Body of pancreas (tissue), 4 donors: Measurements from ENCODE around the gene KRT71. TPM values are rescaled to one million over a fixed set of nuclear protein-coding genes. Genes with fewer than 3 reads are reported as not detected.
A peak's percentile ranks its signal among the peaks of the same experiment; 100 is the strongest.

Source experiments
- ATAC-seq: fragments of 150-250 bp; one replicate; pipeline ENCODE4 v1.9.1; 2016
- DNase-seq, 4 donors: peaks; one replicate each; pipeline ENCODE4 v3.0.0-alpha.2; 2019
- H3K27ac ChIP-seq, 4 donors: fragments of 200-600 bp; sonication (generic); 1 replicate in 3 of 4; 2 replicates in 1 of 4; pipeline versions ENCODE4 v1.5.1 to v1.6.1; 2016 to 2019; ENCODE audit warnings: mild to moderate bottlenecking in 1 of 4, mixed read lengths in 1 of 4, moderate library complexity in 1 of 4
- H3K27me3 ChIP-seq, 2 donors: fragments of 200-600 bp; sonication (generic); one replicate each; pipeline ENCODE4 v1.6.0; 2016; ENCODE audit warnings: mild to moderate bottlenecking in 1 of 2
- H3K36me3 ChIP-seq, 2 donors: fragments of 200-600 bp; sonication (generic); replicated peaks in 1 of 2; 2 replicates each; pipeline ENCODE4 v1.5.1; 2016; ENCODE audit warnings: low read depth in 2 of 2; ENCODE audit not compliant: insufficient read depth in 1 of 2
- H3K4me1 ChIP-seq: fragments of 200-600 bp; sonication (generic); one replicate; pipeline ENCODE4 v1.6.0; 2016
- H3K4me3 ChIP-seq, 2 donors: fragments of 200-600 bp; sonication (generic); 1 replicate in 1 of 2; 2 replicates in 1 of 2; pipeline ENCODE4 v1.5.1; 2016 to 2019
- H3K9me3 ChIP-seq, 3 donors: fragments of 200-600 bp; sonication (generic); 1 replicate in 2 of 3; 2 replicates in 1 of 3; pipeline ENCODE4 v1.5.1; 2016
- POLR2A ChIP-seq, 3 donors: fragments of 450-650 bp; IDR thresholded peaks; one replicate each; pipeline ENCODE4 v1.6.1; 2016; ENCODE audit warnings: antibody characterized with exemption in 3 of 3, mild to moderate bottlenecking in 2 of 3
- WGBS, 2 donors: methylation state at CpG; one replicate each; pipeline ENCODE4 v1.1.5; 2017; 5-methylcytosine and 5-hydroxymethylcytosine counted together
- intact Hi-C: fragments of 100-400 bp; cut with DNase I; formaldehyde crosslinking; loops from one replicate; pipeline ENCODE4 v1.15.1; 2023
- total RNA-seq, 2 donors: library from RNA; depleted of rRNA; stranded (reverse); fragments of >200 nt; gene quantifications; one replicate each; pipeline ENCODE4 v1.1.0, GENCODE V29; 2016
- TF ChIP-seq, protein P1 (sequence below), 7 experiments: fragments of 450-650 bp in 4 of 7; fragments of 200-600 bp in 3 of 7; sonication (generic) in 3 of 7; IDR thresholded peaks; one replicate each; pipeline ENCODE4 v1.5.1; 2016 to 2019; ENCODE audit warnings: antibody characterized with exemption in 7 of 7

The KRT71 gene
- total RNA-seq, 2 donors from 2014 or later = not detected

DNA sequence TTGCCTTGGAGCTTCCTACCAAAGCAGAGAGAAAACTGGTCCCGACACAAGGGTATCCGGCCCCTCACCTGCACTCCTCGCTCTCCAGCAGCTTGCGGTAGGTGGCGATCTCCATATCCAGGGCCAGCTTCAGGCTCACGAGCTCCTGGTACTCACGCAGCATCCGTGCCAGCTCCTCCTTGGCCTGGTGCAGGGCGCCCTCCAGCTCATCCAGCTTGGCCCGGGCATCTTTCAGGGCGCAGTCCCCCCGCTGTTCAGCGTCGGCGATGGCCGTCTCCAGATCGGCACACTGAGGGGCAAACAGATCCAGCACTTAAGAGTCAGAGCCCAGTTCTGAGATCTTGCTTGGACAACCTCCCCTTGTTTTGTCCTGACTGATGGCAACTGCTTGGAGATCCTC lies 34.6 kb upstream of the KRT71 start:
- Histone ChIP-seq H3K4me1 (no peaks in the 10 kb centered on the region), H3K9me3 (no peaks in the 10 kb centered on the region), H3K27me3 (no peaks in the 10 kb centered on the region), H3K27ac (no peak overlapping the region), H3K4me3 (no peak overlapping the region), H3K36me3 (no peaks in the 10 kb centered on the region)
- intact Hi-C loops = loop anchor here (10.0 kb wide), 1 partner anchor 387 kb away; no protein-coding TSS in a partner anchor
- TF ChIP-seq POLR2A (IDR thresholded peaks at IDR 0.05) = no peak
- TF ChIP-seq, protein P1, sequence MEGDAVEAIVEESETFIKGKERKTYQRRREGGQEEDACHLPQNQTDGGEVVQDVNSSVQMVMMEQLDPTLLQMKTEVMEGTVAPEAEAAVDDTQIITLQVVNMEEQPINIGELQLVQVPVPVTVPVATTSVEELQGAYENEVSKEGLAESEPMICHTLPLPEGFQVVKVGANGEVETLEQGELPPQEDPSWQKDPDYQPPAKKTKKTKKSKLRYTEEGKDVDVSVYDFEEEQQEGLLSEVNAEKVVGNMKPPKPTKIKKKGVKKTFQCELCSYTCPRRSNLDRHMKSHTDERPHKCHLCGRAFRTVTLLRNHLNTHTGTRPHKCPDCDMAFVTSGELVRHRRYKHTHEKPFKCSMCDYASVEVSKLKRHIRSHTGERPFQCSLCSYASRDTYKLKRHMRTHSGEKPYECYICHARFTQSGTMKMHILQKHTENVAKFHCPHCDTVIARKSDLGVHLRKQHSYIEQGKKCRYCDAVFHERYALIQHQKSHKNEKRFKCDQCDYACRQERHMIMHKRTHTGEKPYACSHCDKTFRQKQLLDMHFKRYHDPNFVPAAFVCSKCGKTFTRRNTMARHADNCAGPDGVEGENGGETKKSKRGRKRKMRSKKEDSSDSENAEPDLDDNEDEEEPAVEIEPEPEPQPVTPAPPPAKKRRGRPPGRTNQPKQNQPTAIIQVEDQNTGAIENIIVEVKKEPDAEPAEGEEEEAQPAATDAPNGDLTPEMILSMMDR (IDR thresholded peaks at IDR 0.05) = no peak
- ATAC-seq (no peak), DNase-seq (no peak)
- 71 to 81% methylated on average over 10 to 17 of the region's 17 CpGs for WGBS, 2 donors

DNA sequence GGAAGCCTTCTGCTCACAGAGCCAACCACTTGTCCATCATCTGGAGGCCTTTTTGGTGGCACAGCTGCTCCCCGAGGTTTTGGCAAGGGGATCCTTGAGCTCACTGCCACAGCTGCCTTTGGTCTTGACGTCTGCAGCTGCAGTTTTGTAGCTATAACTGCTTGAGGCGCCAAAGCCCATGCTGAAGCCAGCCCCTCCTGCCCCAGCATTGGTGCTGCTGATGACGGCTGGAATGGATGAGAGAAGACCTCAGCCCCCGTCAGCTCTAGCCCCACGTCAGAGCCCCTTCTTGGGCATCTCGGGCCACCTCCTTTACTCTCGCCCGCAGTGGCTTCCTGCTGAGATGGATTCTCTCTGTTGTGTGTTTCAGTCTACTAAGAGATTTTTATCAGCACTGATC lies 33.0 kb upstream of the KRT71 start:
- Histone ChIP-seq H3K4me1 (no peaks in the 10 kb centered on the region), H3K36me3 (no peaks in the 10 kb centered on the region), H3K9me3 (no peaks in the 10 kb centered on the region), H3K27ac (no peak overlapping the region), H3K27me3 (no peaks in the 10 kb centered on the region), H3K4me3 (no peak overlapping the region)
- intact Hi-C loops = loop anchor here (10.0 kb wide), 1 partner anchor 389 kb away; no protein-coding TSS in a partner anchor
- WGBS, 2 donors = 72 to 75% methylated on average over 9 of the region's 9 CpGs
- no peak for TF ChIP-seq POLR2A (IDR thresholded peaks at IDR 0.05)
- TF ChIP-seq, protein P1 (IDR thresholded peaks at IDR 0.05) = no peak
- no peak for ATAC-seq
- no peak for DNase-seq

DNA sequence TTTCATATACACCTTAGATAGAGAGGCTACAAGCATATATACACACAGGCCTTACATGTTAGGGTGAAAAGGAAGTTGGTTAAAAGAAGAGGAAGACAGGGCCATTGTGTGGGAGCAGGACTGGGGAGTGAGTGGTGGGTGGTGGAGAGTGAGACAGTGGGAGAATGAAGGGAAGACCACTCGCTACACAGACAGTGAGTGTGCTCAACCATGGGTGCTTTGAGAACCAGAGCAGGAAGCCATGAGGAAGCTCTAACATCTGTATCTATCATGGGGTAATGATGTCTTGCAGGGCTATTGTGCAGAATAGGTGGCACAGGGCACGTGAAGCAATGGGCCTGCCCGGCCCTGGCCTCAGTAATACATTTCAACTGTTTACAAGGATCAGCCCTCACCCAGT lies 32.1 kb upstream of the KRT71 start:
- no peak for ATAC-seq
- no peak overlapping the region for H3K4me3 ChIP-seq
- no peaks in the 10 kb centered on the region for H3K4me1 ChIP-seq
- intact Hi-C loops = loop anchor here (10.0 kb wide), 1 partner anchor 390 kb away; no protein-coding TSS in a partner anchor
- H3K9me3 ChIP-seq = no peaks in the 10 kb centered on the region
- 64 to 67% methylated on average over 3 of the region's 3 CpGs for WGBS, 2 donors
- H3K27ac ChIP-seq = no peak overlapping the region
- TF ChIP-seq POLR2A (IDR thresholded peaks at IDR 0.05) = no peak
- TF ChIP-seq, protein P1 (IDR thresholded peaks at IDR 0.05) = no peak
- no peaks in the 10 kb centered on the region for H3K27me3 ChIP-seq
- no peaks in the 10 kb centered on the region for H3K36me3 ChIP-seq
- DNase-seq = no peak

DNA sequence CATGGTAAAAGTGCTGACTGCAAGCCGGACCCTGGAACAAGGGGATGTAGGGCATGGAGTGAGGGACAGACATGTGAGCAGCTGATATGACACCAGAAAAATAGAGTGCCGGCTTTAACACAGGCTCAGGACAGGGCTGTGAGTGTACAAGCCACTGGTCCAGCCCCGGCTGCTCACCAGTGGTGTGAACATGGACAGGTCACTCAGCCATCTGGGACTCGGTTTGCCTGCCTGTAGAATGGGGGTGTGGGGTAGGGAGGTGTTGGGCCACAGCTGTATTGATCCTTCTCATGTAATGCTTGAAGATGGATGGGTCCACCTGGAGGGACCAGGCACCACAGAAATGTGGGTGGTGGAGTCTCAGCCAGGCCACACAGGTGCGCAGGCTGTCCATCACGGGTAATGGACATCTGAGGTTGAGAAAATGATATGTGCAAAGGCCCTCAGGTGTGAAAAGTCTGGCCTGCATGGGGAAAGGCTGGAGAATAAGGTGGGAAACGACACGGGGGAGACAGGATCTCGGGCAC lies 31.3 kb upstream of the KRT71 start:
- 70 to 83% methylated on average over 8 to 9 of the region's 9 CpGs for WGBS, 2 donors
- TF ChIP-seq POLR2A (IDR thresholded peaks at IDR 0.05) = no peak
- TF ChIP-seq, protein P1 (IDR thresholded peaks at IDR 0.05) = no peak
- Histone ChIP-seq H3K4me1 (no peaks in the 10 kb centered on the region), H3K27me3 (no peaks in the 10 kb centered on the region), H3K9me3 (no peaks in the 10 kb centered on the region), H3K27ac (no peak overlapping the region), H3K4me3 (no peak overlapping the region), H3K36me3 (no peaks in the 10 kb centered on the region)
- DNase-seq = no peak
- no peak for ATAC-seq
- intact Hi-C loops = loop anchor here (5.0 to 10.0 kb wide), 2 partner anchors 288 to 391 kb away; no protein-coding TSS in a partner anchor

DNA sequence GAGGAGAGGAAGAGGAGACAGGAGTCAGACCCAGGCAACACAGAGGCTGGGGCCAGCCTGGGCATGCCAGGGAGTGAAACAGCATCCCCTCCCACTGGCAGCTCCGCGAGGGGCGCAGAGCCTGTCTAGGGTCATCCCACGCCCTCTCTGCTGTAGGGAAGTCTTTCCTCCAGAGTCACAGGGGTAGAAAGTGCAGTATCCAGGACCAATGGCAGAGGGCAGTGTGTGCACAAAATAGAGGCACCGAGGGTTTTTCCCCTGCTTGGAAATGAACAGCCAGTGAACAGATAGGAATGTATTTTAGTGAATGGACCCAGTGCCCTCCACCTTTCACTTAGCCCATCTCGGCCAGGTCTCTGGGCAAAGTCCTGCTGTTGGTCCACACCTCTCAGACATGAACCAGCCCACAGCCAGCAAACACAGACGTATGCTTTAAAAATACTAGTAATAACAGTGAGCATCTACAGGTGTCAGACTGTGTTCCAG lies 30.1 kb upstream of the KRT71 start:
- no peaks in the 10 kb centered on the region for H3K4me1 ChIP-seq
- DNase-seq (peak; percentile 57 to 74 (median 70)), ATAC-seq (peak; percentile 91)
- TF ChIP-seq POLR2A (IDR thresholded peaks at IDR 0.05) = no peak
- TF ChIP-seq, protein P1 (IDR thresholded peaks at IDR 0.05) = peak; percentile 43 to 84 (median 73)
- WGBS, 2 donors = 10 to 14% methylated on average over 5 to 7 of the region's 7 CpGs
- no peaks in the 10 kb centered on the region for H3K36me3 ChIP-seq
- H3K27ac ChIP-seq = no peak overlapping the region
- no peaks in the 10 kb centered on the region for H3K27me3 ChIP-seq
- intact Hi-C loops = loop anchor here (5.0 to 10.0 kb wide), 2 partner anchors 289 to 392 kb away; no protein-coding TSS in a partner anchor
- no peaks in the 10 kb centered on the region for H3K9me3 ChIP-seq
- no peak overlapping the region for H3K4me3 ChIP-seq
